ENCODE results near the gene MALAT1.
"Not testable (repeated sequence)": the region's sequence is repeated elsewhere in the genome, so short reads cannot be mapped to it uniquely, and the experiment has no call there.

Gene MALAT1

GRCh38 chr11:65498977-65499712 lies at the start of gene MALAT1:
Gene MALAT1 (plus strand): TSS chr11:65499045.
- peak; percentile 94 for DNase-seq

DNA sequence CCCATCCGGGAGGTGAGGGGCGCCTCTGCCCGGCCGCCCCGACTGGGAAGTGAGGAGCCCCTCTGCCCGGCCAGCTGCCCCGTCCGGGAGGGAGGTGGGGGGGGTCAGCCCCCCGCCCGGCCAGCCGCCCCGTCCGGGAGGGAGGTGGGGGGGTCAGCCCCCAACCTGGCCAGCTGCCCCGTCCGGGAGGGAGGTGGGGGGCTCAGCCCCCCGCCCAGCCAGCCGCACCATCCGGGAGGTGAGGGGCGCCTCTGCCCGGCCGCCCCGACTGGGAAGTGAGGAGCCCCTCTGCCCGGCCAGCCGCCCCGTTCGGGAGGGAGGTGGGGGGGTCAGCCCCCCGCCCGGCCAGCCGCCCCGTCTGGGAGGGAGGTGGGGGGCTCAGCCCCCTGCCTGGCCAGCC lies 47.5 kb upstream of the MALAT1 start:
- not testable (repeated sequence) for DNase-seq

GRCh38 chr11:65452259-65452658 lies 46.6 kb upstream of the MALAT1 start:
- DNase-seq = not testable (repeated sequence)

DNA sequence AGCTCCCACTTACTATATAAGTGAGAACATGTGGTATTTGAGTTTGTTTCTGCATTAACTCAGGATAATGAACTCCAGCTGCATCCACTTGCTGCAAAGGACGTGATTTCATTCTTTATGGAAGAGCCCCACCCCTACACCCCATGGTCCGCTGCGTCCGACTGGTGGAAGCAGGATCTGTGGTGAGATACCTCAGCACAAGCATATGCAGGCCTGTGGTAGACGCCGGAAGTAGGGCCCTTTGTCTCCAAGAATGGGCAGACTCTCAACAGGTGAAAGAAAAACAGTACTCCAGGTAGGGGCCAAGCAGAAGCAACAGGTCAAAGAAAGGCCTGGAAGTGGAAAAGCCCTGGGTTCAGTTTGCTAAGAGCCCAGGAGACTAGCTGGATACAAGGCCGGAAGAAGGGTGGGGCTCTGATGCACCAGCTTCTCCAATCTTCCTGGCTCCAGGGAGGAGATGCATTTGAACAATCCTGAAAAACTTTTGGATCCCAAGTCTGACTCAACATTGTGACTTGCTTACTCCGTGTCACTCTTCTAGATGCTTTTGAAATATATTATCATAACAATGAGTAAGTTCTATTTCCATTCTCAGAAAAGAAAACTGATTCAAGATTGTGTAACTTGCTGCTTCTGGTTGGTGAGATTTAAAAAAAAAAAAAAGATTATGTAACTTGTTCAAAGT lies 45.9 kb upstream of the MALAT1 start:
- peak; percentile 71 for DNase-seq

GRCh38 chr11:65454311-65454695 lies 44.5 kb upstream of the MALAT1 start:
- no peak for DNase-seq

DNA sequence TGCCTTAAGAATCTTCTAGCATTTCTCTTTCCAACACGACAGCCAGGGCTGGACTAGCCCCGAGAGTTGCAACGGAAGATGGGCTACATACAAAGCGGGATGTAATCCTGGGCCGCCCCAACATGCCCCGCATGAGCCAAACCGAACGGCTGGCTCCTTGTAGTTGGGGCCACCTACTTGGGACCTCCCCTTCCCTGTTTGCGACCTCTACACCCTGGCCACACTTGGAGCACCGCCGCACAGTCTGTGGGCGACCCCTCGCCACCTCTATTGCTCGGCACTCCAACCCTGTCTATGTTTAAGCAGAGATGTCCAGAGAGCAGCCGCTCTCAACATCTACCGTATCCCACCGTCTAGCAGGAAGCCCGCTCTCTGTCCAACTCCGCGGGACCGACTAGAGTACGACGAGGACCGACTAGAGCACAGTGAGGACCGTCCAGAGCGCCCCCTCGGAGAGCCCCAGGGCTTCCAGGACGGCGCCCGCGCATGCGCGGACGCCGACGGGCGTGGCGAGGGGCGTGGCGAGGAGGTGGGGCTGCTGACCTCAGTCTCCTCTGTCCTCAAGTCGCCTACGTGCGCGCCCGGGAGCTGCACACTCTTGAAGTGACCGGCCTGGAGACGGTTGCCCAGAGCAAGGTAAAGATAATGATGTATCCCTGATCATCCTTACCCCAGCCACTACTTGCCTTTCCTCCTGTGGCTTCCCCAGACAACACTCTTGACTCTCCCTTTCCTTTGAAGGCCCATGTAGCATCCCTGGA lies 44.0 kb upstream of the MALAT1 start:
- DNase-seq = peak; percentile 90

- DNase-seq = no peak
These were observed 42.4 kb upstream of the MALAT1 start for GRCh38 chr11:65456418-65456817.

DNA sequence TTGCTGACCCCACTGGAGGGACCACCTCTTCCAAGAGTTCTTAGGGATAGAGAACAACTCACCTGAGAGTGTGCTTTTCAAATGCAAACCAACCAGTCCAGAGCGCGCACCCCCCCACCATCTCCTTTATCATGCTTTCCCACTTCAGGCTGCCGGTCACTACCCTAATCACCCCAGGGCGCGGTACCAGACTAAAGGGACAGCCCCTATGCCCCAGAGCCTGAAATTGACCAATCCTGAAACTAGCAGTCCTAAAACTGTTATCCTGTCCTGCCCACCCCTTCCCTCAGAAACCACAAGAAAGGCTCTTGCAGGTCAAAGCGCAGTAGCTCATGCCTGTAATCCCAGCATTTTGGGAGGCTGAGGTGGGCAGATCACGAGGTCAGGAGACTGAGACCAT lies 39.3 kb upstream of the MALAT1 start:
- DNase-seq = no peak

DNA sequence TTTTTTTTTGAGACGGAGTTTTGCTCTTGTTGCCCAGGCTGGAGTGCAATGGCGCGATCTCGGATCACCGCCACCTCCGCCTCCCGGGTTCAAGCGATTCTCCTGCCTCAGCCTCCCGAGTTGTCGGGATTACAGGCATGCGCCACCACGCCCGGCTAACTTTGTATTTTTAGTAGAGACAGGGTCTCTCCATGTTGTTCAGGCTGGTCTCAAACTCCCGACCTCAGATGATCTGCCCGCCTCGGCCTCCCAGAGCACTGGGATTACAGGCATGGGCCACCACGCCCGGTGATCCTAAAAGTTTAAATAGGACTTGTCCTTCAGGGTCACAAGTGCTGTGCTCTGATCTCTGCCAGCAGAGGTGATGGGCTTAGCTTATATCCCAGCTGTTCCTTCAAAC lies 33.4 kb upstream of the MALAT1 start:
- DNase-seq = not testable (repeated sequence)

- DNase-seq = not testable (repeated sequence)
These were observed 31.5 kb upstream of the MALAT1 start for GRCh38 chr11:65467306-65467705.

GRCh38 chr11:65468874-65469333 lies 29.9 kb upstream of the MALAT1 start:
- DNase-seq = peak; percentile 90

- DNase-seq = no peak
These were observed 28.3 kb upstream of the MALAT1 start for GRCh38 chr11:65470433-65471049.

GRCh38 chr11:65471447-65471891 lies 27.4 kb upstream of the MALAT1 start:
- no peak for DNase-seq

DNA sequence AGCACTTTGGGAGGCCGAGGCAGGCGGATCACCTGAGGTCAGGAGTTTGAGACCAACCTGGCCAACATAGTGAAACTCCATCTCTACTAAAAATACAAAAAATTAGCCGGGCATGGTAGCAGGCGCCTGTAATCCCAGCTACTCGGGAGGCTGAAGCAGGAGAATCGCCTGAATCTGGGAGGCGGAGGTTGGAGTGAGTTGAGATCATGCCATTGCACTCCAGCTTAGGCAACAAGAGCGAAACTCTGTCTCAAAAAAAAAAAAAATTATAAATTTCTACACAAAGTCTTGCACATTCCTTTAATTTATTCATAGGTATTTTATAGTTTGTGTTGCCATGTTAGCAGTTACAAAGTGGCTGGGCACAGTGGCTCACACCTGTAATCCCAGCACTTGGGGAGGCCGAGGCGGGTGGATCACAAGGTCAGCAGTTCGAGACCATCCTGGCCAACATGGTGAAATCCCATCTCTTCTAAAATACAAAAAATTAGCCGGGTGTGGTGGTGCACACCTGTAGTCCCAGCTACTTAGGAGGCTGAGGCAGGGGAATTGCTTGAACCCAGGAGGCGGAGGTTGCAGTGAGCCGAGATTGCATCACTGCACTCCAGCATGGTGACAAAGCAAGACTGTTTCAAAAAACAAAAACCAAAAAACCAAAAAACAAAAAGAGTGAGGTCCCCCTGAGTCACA lies 26.1 kb upstream of the MALAT1 start:
- DNase-seq = not testable (repeated sequence)

GRCh38 chr11:65473278-65473860 lies 25.5 kb upstream of the MALAT1 start:
- peak; percentile 41 for DNase-seq

- DNase-seq = no peak
These were observed 24.0 kb upstream of the MALAT1 start for GRCh38 chr11:65474864-65475263.

- no peak for DNase-seq
These were observed 22.2 kb upstream of the MALAT1 start for GRCh38 chr11:65476632-65477148.

DNA sequence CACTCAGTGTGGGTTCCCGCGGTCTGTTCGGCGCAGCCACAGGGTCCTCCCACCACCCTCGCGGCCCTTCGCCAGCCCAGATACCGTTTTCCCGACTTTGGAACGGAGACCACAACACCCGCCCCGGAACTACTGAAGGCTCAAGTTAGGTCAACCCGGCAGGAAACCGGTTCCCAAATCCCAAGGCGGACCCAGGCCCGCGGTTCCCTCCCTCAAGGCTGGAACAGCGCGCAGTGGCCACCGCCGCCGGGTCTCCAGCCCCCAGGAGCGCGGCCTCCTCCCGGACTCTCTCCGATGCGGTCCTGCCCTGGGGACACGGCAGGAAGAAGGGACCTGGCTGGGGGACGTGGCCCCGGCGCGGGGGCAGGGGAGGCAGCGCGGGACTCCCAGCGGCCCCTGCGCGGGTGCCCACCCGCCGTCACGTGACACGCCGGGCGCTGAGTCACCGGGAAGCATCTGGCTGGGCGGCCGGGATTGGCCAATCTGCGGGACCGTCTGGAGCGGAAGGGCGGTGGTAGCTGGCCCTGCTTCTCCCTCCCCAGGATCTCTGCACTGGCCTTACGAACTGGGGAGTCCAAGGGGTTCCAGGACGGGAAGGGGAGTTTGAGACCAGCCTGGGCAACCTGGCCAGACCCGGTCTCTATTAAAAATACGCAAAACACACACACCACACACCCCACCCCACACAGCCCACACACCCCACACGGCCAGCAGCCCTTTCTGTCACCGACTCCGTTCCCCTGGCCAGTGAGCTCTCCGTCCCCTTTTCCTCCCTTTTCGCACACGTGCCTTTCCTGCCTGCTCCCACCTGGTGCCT lies 21.5 kb upstream of the MALAT1 start:
- peak; percentile 91 for DNase-seq

DNA sequence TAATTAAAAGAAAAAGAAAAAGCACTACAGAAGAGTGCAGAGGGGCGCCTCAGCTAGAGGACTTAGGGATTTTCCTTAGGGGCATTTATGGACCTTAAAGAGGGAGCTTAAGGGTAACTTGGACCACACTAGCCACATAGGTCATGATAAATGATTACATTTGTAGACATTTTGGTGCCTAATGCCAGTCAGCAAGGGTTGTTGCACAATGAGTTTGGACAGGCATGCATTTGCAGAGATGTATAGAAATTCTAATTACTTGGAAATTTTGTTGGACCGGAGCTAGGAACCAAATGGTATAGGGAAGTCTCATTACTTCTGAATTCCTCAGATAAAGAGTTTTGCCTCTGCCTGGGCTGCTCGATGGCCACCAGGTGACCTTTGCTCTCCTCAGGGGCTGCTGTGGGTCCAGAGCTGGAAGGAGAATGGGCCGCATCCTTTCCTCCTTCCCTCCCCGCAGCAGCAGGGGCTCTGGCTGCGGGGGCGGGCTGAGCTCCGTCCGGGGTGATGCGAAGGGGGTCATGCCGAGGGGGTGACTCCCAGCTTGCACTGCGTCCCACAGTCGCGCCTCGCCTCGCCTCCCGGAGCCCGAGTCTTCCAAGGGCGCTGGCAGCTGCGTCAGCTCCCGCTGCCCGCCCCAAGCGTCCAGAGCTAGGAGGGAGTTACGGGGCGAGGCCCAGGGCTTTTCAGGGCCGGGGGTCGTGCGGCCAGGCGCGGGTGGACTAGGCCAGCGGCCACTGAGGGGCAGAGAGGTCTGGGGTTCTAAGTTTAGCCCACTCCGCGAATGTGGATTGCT lies 20.3 kb upstream of the MALAT1 start:
- no peak for DNase-seq

All from NCI-H510A treated with DMSO at 0.1 percent for 48 hours (cell line).